IMR-90 (cell line): ENCODE measurements around the gene ZCCHC14. TPM values are rescaled to one million over a fixed set of nuclear protein-coding genes. Genes with fewer than 3 reads are reported as not detected.

Experiments
- ATAC-seq: fragments of 200-7000 bp; cut with Tn5 transposase; 2 replicates; pipeline ENCODE4 v1.9.1; 2020; ENCODE audit warnings: low read depth, mild to moderate bottlenecking, moderate library complexity
- BruUV-seq: library from RNA; stranded (reverse); fragments of 400-500 nt; replicated peaks from 2 replicates; lab custom pipeline; 2021; lab: Mats Ljungman, UMichigan
- CTCF ChIA-PET: fragments of 300-600 bp; formaldehyde crosslinking; extraction: SDS; loops from one replicate; lab custom pipeline; 2021; ENCODE audit warnings: antibody characterized with exemption; lab: Yijun Ruan, JAX
- POLR2A ChIA-PET: fragments of 300-600 bp; sonication (Branson Sonifier 250); formaldehyde crosslinking; loops from one replicate; lab custom pipeline; 2022; ENCODE audit warnings: antibody characterized with exemption; ENCODE audit not compliant: unreplicated experiment; lab: Charles Lee
- DNase-seq: peaks from one replicate; pipeline ENCODE4 v3.0.0; 2013
- H2AFZ ChIP-seq: replicated peaks from 2 replicates; pipeline ENCODE3; 2013; ENCODE audit warnings: low read length, mild to moderate bottlenecking; ENCODE audit not compliant: poor library complexity
- H2AK5ac ChIP-seq: 2 replicates; pipeline ENCODE4 v1.6.1; 2013; ENCODE audit warnings: low read depth, low read length, inconsistent platforms
- H2AK9ac ChIP-seq: replicated peaks from 2 replicates; pipeline ENCODE3; 2013; ENCODE audit warnings: mild to moderate bottlenecking, low read depth, low read length, moderate library complexity; ENCODE audit not compliant: poor library complexity
- H2BK120ac ChIP-seq: 2 replicates; pipeline ENCODE4 v1.6.1; 2013; ENCODE audit warnings: low read depth, low read length, inconsistent platforms
- H2BK15ac ChIP-seq: 3 replicates; pipeline ENCODE4 v1.6.1; 2013; ENCODE audit warnings: low read depth, low read length, inconsistent platforms
- H2BK20ac ChIP-seq: 2 replicates; pipeline ENCODE4 v1.6.1; 2013; ENCODE audit warnings: low read depth, mild to moderate bottlenecking, inconsistent platforms, low read length, moderate library complexity
- H2BK5ac ChIP-seq: 2 replicates; pipeline ENCODE4 v1.6.1; 2013; ENCODE audit warnings: mild to moderate bottlenecking, low read depth, low read length, inconsistent platforms; ENCODE audit not compliant: poor library complexity, severe bottlenecking
- H3K14ac ChIP-seq: replicated peaks from 2 replicates; pipeline ENCODE4 v1.6.1; 2013; ENCODE audit warnings: low read depth, low read length, inconsistent platforms
- H3K18ac ChIP-seq: 2 replicates; pipeline ENCODE4 v1.6.1; 2013; ENCODE audit warnings: low read depth, low read length, control low read depth
- H3K23ac ChIP-seq: 2 replicates; pipeline ENCODE4 v1.6.1; 2013; ENCODE audit warnings: low read depth, low read length, inconsistent platforms
- H3K27ac ChIP-seq: 2 replicates; pipeline ENCODE4 v1.5.1; 2013; ENCODE audit warnings: mild to moderate bottlenecking, control low read depth, low read length; ENCODE audit not compliant: insufficient read depth
- H3K27me3 ChIP-seq: 2 replicates; pipeline ENCODE4 v1.6.1; 2013; ENCODE audit warnings: low read length; ENCODE audit not compliant: control insufficient read depth, insufficient read depth
- H3K36me3 ChIP-seq: 2 replicates; pipeline ENCODE4 v1.6.1; 2013; ENCODE audit warnings: low read length, mixed read lengths; ENCODE audit not compliant: control insufficient read depth, insufficient read depth
- H3K4ac ChIP-seq: 2 replicates; pipeline ENCODE4 v1.6.1; 2013; ENCODE audit warnings: low read depth, low read length, inconsistent platforms
- H3K4me1 ChIP-seq: 2 replicates; pipeline ENCODE4 v1.6.1; 2013; ENCODE audit warnings: low read length, mixed read lengths; ENCODE audit not compliant: control insufficient read depth, insufficient read depth
- H3K4me2 ChIP-seq: 2 replicates; pipeline ENCODE4 v1.6.1; 2013; ENCODE audit warnings: low read depth, mild to moderate bottlenecking, control low read depth, low read length, moderate library complexity
- H3K4me3 ChIP-seq: 2 replicates; pipeline ENCODE4 v1.5.1; 2013; ENCODE audit warnings: low read depth, mild to moderate bottlenecking, control low read depth, low read length, moderate library complexity; ENCODE audit not compliant: insufficient read depth
- H3K56ac ChIP-seq: 2 replicates; pipeline ENCODE4 v1.6.1; 2013; ENCODE audit warnings: low read length, inconsistent platforms; ENCODE audit not compliant: insufficient read depth; ENCODE audit errors: extremely low read depth
- H3K79me1 ChIP-seq, 2 experiments: 2 replicates each; pipeline ENCODE4 v1.6.1; 2013; ENCODE audit warnings: low read length in 2 of 2, inconsistent platforms in 1 of 2, low read depth in 1 of 2
- H3K9ac ChIP-seq: 2 replicates; pipeline ENCODE4 v1.6.1; 2013; ENCODE audit warnings: low read depth, low read length, control low read depth
- H3K9me1 ChIP-seq: 2 replicates; pipeline ENCODE4 v1.6.1; 2013; ENCODE audit warnings: low read length, inconsistent platforms; ENCODE audit not compliant: insufficient read depth
- H3K9me3 ChIP-seq: 2 replicates; pipeline ENCODE4 v1.6.1; 2013; ENCODE audit warnings: low read length; ENCODE audit not compliant: control insufficient read depth, insufficient read depth
- H4K20me1 ChIP-seq: 2 replicates; pipeline ENCODE4 v1.6.1; 2013; ENCODE audit warnings: low read length, inconsistent platforms; ENCODE audit not compliant: insufficient read depth
- H4K5ac ChIP-seq: 2 replicates; pipeline ENCODE4 v1.6.1; 2013; ENCODE audit warnings: mild to moderate bottlenecking, low read depth, low read length, control low read depth
- H4K8ac ChIP-seq, 2 experiments: 2 replicates each; pipeline ENCODE4 v1.6.1; 2013; ENCODE audit warnings: low read depth in 2 of 2, low read length in 2 of 2, control low read depth in 1 of 2, inconsistent platforms in 1 of 2
- H4K91ac ChIP-seq: 2 replicates; pipeline ENCODE4 v1.6.1; 2013; ENCODE audit warnings: low read depth, low read length, inconsistent platforms; ENCODE audit not compliant: insufficient read depth
- BHLHE40 ChIP-seq: fragments of 150-350 bp; IDR thresholded peaks from 2 replicates; pipeline ENCODE4 v1.6.1; 2016; ENCODE audit warnings: mild to moderate bottlenecking, low read depth, low read length
- CEBPB ChIP-seq: IDR thresholded peaks from 2 replicates; pipeline ENCODE4 v1.6.1; 2012; ENCODE audit warnings: low read depth, low read length, improper control_type of control experiment
- CHD1 ChIP-seq: IDR thresholded peaks from 2 replicates; pipeline ENCODE4 v1.6.1; 2012; ENCODE audit warnings: low read depth, low read length, improper control_type of control experiment
- ELK1 ChIP-seq: fragments of 150-350 bp; IDR thresholded peaks from 2 replicates; pipeline ENCODE4 v1.6.1; 2016; ENCODE audit warnings: low read depth, mild to moderate bottlenecking, low read length, moderate library complexity, borderline replicate concordance
- FOS ChIP-seq: fragments of 150-350 bp; IDR thresholded peaks from 2 replicates; pipeline ENCODE4 v1.6.1; 2016; ENCODE audit warnings: low read depth, low read length
- MAFK ChIP-seq: IDR thresholded peaks from 2 replicates; pipeline ENCODE4 v1.6.1; 2012; ENCODE audit warnings: low read depth, low read length, improper control_type of control experiment
- RAD21 ChIP-seq: IDR thresholded peaks from 2 replicates; pipeline ENCODE4 v1.6.1; 2012; ENCODE audit warnings: low read length, improper control_type of control experiment
- RCOR1 ChIP-seq: IDR thresholded peaks from 2 replicates; pipeline ENCODE4 v1.6.1; 2012; ENCODE audit warnings: mild to moderate bottlenecking, low read length, improper control_type of control experiment; ENCODE audit not compliant: insufficient replicate concordance
- SMC3 ChIP-seq: fragments of 150-350 bp; IDR thresholded peaks from 2 replicates; pipeline ENCODE4 v1.6.1; 2016; ENCODE audit warnings: low read depth, mild to moderate bottlenecking, antibody characterized with exemption, low read length, moderate library complexity
- WGBS, 2 experiments: methylation state at CpG; one replicate each; pipeline versions ENCODE4 v1.1.5 to v1.1.7; 2013; ENCODE audit warnings: missing lambda C conversion rate in 2 of 2; ENCODE audit not compliant: insufficient read length in 1 of 2; ENCODE audit errors: extremely low coverage in 2 of 2; 5-methylcytosine and 5-hydroxymethylcytosine counted together
- dilution Hi-C: fragments of 300-500 bp; cut with HindIII; formaldehyde crosslinking; loops from one replicate; pipeline ENCODE4 v1.14.3; 2018; ENCODE audit warnings: low sequenced_read_pairs; ENCODE audit not compliant: unreplicated experiment
- in situ Hi-C: fragments of 300-500 bp; cut with MboI; formaldehyde crosslinking; loops from 3 replicates; pipeline ENCODE4 v1.14.3; 2019; ENCODE audit warnings: low sequenced_read_pairs, inconsistent platforms, mixed read lengths
- intact Hi-C: fragments of 100-400 bp; cut with micrococcal nuclease; formaldehyde crosslinking; loops from 2 replicates; pipeline ENCODE4 v1.10.0; 2022
- polyA plus RNA-seq, 3 experiments: library from polyadenylated mRNA; depleted of rRNA; stranded (reverse); fragments of >200 nt; gene quantifications; 2 replicates each; pipeline ENCODE4 v1.2.3, GENCODE V29; 2012; ENCODE audit warnings: low replicate concordance in 1 of 3
- total RNA-seq: library from RNA; depleted of rRNA; stranded (reverse); fragments of >200 nt; gene quantifications from 2 replicates; pipeline ENCODE4 v1.2.3, GENCODE V29; 2012

ZCCHC14 gene
- total and polyA plus RNA-seq, 2 of the 4 experiments (the other 2 are of a cell fraction): 2.5 to 5.3 TPM

GRCh38 chr16:87407511-87408112 is 85.2 kb downstream of the ZCCHC14 start:
- Histone ChIP-seq H3K56ac (no peak overlapping the region), H2AK5ac (no peak overlapping the region), H3K14ac (no peak overlapping the region), H2BK5ac (no peak overlapping the region), H4K91ac (no peak overlapping the region), H2AK9ac (no peak overlapping the region), H3K4ac (no peak overlapping the region), H3K27ac (no peak overlapping the region), H3K18ac (no peak overlapping the region), H2AFZ (no peak overlapping the region), H3K27me3 (no peaks in the 10 kb centered on the region), H3K9ac (no peak overlapping the region), H3K9me1 (peaks cover 8% of the 10 kb centered on the region; the same call in 1 of the 2 replicates), H3K9me3 (no peaks in the 10 kb centered on the region), H2BK15ac (no peak overlapping the region), H3K4me2 (no peak overlapping the region), H3K4me1 (no peaks in the 10 kb centered on the region), H4K20me1 (peaks cover 19% of the 10 kb centered on the region), H2BK120ac (no peak overlapping the region), H3K36me3 (peaks cover 61% of the 10 kb centered on the region), H4K5ac (no peak overlapping the region), H3K79me1 (peaks cover 9 to 22% of the 10 kb centered on the region in 2 experiments; a peak in 3 of 4 replicates), H3K23ac (no peak overlapping the region), H2BK20ac (no peak overlapping the region), H3K4me3 (no peak overlapping the region), H4K8ac (no peak overlapping the region)
- TF ChIP-seq ELK1: no peak
- TF ChIP-seq BHLHE40: no peak
- TF ChIP-seq CHD1: no peak
- TF ChIP-seq FOS: no peak
- no peak for TF ChIP-seq MAFK
- TF ChIP-seq RCOR1: no peak
- TF ChIP-seq SMC3: no peak
- no peak for TF ChIP-seq RAD21
- TF ChIP-seq CEBPB: no peak
- DNase-seq: no peak
- dilution Hi-C loops (no loop called here), in situ Hi-C loops (loop anchor here (25.0 kb wide), 1 partner anchor 355 kb away; the partner anchor contains the start of gene KLHDC4), intact Hi-C loops (no loop called here)
- POLR2A ChIA-PET: no interaction called here
- no TSS peak for BruUV-seq
- ATAC-seq: no peak
- WGBS, 2 experiments: 93% methylated on average over 19 of the region's 26 CpGs; no CpG with 5 or more reads in 1 of the 2 experiments
- CTCF ChIA-PET: no interaction called here
